Astrocyte of the cerebellum (primary cell): ENCODE measurements around the gene FAM184A.

ENCODE experiments used
- DNase-seq: peaks from one replicate; pipeline ENCODE4 v3.0.0-alpha.2; 2011; ENCODE audit warnings: low read depth
- H3K4me3 ChIP-seq: 2 replicates; pipeline ENCODE4 v1.5.1; 2011; ENCODE audit warnings: mild to moderate bottlenecking, low read depth, low read length, moderate library complexity
- in situ Hi-C: cut with HindIII; loops from 2 replicates; pipeline ENCODE4 v1.10.0; 2017; ENCODE audit warnings: low sequenced_read_pairs
- TF ChIP-seq, protein P1 (sequence below): IDR thresholded peaks from 2 replicates; pipeline ENCODE4 v1.5.1; 2012; ENCODE audit warnings: low read length, low read depth, moderate library complexity, mild to moderate bottlenecking; ENCODE audit errors: missing control alignments

The FAM184A gene

DNA sequence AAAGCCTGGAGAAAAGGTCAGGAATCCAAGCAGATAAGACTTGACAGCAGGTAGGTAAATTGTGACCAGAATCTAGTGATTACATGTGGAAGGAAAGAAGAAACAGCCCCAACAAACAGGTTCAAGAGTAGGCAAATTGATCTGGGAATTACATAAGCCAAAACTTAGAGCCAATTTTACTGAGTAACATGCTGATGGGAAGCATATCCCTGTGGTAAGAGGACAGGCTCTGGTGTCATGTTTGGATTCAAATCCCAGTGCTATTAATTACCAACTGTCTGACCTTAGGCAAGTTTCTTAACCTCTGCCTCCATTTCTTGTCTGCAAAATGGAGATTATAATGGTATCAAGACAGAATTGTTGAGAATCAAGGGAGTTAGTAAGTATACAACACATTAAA is 163.9 kb downstream of the FAM184A start:
- DNase-seq = no peak
- TF ChIP-seq, protein P1, sequence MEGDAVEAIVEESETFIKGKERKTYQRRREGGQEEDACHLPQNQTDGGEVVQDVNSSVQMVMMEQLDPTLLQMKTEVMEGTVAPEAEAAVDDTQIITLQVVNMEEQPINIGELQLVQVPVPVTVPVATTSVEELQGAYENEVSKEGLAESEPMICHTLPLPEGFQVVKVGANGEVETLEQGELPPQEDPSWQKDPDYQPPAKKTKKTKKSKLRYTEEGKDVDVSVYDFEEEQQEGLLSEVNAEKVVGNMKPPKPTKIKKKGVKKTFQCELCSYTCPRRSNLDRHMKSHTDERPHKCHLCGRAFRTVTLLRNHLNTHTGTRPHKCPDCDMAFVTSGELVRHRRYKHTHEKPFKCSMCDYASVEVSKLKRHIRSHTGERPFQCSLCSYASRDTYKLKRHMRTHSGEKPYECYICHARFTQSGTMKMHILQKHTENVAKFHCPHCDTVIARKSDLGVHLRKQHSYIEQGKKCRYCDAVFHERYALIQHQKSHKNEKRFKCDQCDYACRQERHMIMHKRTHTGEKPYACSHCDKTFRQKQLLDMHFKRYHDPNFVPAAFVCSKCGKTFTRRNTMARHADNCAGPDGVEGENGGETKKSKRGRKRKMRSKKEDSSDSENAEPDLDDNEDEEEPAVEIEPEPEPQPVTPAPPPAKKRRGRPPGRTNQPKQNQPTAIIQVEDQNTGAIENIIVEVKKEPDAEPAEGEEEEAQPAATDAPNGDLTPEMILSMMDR = no peak
- in situ Hi-C loops = no loop called here
- H3K4me3 ChIP-seq = no peak overlapping the region

DNA sequence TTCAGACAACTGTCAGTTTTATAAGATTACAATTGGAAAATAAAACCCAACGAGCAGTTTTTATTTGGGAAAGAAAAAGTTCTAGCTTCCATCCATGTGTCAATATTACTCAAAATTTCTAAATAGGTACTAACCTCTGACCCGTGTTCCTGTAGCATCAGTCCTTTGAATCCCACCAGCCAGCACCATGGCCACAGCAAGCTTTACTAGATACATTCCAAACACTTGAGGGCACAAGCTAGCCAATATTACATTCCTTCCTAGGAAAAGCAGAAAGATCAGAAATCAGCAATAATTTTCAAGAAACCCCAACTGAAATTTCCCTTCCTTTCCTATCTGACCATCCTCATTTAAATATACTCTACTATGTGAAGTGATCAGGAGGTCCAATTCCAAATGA is 165.3 kb downstream of the FAM184A start:
- DNase-seq = no peak
- TF ChIP-seq, protein P1 = no peak
- no peak overlapping the region for H3K4me3 ChIP-seq
- in situ Hi-C loops = no loop called here

DNA sequence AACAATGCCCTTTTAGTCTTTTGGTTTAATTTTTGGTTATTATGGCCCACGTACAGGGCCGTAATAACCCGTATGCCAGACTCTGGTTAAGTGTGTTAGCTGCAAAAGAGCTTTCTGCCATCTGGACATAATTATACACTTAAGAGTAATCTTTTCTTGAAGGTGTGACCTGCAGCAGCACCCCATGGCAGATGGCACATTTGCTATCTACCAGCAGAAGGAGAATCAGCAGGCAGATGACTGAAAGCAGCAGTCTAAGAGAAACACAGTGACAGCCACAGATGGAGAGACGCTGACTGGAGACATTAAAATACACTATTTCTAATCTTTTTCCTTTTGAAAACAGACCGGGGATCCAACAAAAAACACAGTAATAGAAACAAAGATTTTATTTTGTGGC is 165.8 kb downstream of the FAM184A start:
- no peak for DNase-seq
- no peak overlapping the region for H3K4me3 ChIP-seq
- in situ Hi-C loops = no loop called here
- TF ChIP-seq, protein P1 = no peak
